GM18858 (cell line): ENCODE data around the gene SPI1.
A peak's percentile ranks its signal among the peaks of the same experiment; 100 is the strongest.

ENCODE experiments used
- ATAC-seq: cut with Tn5 transposase; IDR thresholded peaks from one replicate; pipeline ENCODE4 v1.9.1; 2021; ENCODE audit not compliant: unreplicated experiment

Gene SPI1

DNA sequence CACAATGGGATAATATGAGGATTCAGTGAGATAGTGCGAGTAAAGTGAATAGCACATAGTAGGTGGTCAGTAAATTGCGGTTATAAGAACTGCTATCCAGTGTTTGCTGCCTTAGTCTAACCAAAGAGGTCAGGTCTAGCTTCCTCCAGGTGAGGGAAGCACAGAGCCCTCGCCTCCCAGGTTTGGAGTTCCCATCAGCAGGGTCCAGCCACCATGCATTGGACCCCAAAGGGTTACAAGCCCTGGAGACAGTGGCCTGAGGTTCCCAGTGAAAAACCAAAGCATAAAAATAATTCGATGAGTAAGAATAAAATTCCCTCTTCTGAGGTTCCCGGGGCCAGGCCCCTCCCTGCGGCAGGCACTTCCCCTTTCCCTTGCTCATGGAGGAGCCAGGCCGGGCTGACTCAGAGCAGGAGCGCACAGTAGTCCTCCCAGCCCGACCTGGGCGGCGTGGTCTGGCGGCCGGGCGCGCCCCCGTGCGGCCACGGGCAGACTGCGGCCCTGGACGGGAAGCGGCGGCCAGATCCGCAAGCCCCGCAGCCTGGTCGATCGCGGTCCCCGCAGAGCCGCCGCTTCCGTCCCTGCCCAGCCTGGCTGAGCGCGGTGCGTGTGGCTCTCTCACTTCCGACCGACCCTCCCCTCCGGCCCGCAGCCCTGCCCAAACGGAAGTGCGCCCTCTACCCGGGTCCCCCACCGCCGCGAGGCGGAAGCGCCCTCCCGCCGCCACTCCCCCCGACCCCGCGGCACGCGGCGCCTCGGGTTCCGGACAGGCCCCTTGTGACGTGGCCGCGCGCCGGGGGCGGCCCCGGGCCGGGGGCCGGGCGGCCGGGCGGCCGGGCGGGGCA lies 29.6 kb upstream of the SPI1 start, which contains the start of gene SLC39A13:
Gene SLC39A13, plus strand, starts transcription at position 845 of the 845 bp plus-strand sequence. CDS start 1,505 bp downstream, outside the sequence.
- peak; percentile 81 for ATAC-seq

GRCh38 chr11:47406896-47407745 lies 28.8 kb upstream of the SPI1 start:
- no peak for ATAC-seq

DNA sequence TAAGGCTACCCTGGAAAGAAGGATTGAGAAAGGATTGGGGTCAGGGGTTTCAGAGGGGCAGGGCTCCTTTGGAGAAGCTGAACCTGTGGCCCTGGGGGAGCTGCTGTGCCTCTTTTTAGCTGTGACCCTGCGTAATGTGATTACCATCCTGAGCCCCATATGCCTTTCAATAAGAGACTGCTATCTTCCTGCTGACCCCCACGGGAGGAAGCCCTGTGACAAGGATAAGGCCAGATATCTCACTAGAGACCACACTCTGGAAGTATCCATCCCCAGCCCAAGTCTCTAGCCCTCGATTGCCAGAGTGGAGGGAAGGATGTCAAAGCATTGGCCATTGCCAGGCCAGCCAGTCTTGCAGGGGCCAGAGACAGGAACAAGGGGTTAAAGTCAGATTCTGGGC lies 25.2 kb upstream of the SPI1 start:
- no peak for ATAC-seq

GRCh38 chr11:47403135-47403534 lies 24.8 kb upstream of the SPI1 start:
- ATAC-seq = no peak

GRCh38 chr11:47400768-47401279 lies 22.5 kb upstream of the SPI1 start:
- peak; percentile 69 for ATAC-seq

DNA sequence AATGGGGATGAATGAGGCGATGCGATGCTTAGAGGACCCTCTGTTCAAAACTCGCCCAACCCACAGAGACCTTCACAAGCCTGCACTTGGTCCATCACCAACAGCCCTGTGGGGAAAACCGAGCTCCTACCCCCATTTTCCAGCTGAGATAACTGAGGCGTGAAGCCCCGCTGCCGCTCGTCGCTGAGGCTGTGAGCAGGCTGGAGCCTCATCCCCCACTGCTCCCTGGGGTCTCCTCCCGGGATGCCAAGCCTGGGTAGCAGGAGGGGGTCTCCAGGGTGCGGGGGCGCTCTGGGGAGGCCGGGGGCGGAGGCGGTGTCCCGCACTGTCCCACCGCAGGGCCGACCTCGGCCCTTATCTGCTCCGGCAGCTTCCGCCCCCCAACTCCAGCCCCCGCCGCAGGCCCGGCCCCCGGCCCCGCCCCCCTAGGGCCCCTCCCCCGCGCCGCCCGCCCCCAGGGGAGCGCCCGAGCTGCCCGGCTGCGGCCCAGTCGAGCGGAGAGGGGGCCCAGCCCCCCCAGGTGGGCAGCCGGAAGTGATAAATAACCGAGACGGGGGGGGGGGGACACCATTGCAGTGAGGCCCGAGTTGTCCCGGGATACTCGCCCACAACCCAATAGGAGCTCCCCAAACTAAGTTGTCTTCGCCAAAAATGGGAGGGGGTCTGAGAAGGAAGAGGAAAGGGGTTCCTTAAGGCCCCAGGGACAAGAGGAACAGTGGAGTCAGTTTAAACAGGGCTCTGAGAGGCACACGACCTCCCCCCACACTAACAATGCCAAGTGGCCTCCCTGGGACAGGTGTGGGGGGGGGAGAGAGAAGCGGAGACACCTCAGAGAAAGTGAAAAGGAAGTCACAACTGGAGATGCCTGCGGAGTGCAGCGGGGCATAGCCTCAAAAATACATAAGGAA lies 21.8 kb upstream of the SPI1 start:
- ATAC-seq = peak; percentile 18

DNA sequence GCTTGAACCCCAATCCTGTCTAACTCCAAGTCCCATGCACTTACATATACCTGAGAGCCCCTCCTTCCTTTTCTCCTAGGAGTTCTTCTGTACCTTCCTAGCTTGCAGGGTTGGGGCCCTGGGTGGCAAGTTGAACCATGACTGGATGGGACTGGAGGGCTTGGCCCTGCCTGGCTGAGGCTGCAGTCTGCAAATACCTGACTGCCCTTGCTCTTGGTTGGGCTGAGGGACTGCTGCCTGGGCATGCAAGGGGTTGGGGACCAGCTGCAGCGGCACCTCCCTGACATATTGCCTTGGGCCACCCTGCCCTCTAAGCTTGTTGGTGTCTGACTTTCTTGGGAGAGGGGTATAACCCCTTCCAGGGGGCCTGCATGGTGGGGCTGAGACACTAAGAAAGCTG lies 20.2 kb upstream of the SPI1 start:
- no peak for ATAC-seq

- no peak for ATAC-seq
Observed at GRCh38 chr11:47398011-47398410, 19.7 kb upstream of the SPI1 start.

- no peak for ATAC-seq
Observed at GRCh38 chr11:47396049-47396320, 17.6 kb upstream of the SPI1 start.

- no peak for ATAC-seq
Observed at GRCh38 chr11:47395223-47396048, 17.1 kb upstream of the SPI1 start.

DNA sequence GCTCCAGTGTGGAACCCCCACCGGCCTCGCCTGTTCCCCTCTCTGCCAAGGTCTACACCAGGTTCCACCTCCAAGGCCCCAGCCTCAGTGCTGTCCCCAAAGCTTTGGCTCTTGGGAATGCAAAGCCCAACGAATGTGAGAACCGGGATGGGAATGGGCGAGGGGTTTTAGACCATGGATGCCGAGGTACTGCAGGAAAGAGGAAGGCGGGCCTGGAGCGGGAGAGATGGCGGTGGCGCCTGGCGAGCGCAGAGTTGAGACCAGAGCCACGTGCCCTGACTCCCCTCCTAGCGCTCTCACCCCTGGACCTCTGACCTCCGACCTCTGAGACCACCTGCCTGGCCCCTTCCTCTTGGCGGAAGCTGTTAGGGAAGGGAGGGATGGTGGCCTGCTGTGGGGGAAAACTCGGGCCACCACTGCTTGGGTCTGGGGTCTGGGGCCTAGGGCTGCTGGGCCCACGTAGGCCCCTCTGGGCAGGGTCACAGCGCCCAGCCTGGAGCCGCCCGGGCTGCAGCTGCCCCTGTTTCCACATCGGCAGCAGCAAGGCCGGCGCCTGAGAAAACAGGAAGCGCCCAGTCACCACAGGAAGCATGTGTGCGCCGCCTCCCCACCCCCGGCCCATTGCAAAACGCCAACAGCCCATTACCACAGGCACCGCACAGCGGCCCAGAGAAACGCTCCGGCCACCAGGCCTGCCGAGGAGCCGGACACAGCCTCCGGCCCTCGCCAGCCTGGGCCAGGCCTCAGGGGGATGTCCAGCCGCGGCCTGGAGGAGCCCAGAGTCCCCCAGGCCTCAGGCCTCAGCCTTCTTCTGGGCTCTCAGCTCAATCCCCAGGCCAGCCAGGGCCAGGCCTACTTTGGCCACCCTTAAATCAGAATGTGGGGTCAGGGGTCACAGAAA lies 16.2 kb upstream of the SPI1 start:
- ATAC-seq = no peak

DNA sequence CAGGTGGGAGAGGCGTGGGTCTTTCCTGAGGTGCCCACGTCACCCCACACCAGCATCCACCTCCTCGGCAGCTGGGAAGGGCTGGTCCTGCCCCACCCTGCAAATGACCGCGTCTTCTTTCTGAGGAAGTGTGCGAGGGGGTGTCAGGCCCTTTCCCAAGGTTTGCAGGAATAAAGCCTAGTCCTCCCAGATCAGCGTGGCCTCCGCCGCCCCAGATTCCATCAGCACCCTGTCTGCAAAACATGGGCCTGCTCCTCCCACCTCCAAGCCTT lies 15.6 kb upstream of the SPI1 start:
- no peak for ATAC-seq

DNA sequence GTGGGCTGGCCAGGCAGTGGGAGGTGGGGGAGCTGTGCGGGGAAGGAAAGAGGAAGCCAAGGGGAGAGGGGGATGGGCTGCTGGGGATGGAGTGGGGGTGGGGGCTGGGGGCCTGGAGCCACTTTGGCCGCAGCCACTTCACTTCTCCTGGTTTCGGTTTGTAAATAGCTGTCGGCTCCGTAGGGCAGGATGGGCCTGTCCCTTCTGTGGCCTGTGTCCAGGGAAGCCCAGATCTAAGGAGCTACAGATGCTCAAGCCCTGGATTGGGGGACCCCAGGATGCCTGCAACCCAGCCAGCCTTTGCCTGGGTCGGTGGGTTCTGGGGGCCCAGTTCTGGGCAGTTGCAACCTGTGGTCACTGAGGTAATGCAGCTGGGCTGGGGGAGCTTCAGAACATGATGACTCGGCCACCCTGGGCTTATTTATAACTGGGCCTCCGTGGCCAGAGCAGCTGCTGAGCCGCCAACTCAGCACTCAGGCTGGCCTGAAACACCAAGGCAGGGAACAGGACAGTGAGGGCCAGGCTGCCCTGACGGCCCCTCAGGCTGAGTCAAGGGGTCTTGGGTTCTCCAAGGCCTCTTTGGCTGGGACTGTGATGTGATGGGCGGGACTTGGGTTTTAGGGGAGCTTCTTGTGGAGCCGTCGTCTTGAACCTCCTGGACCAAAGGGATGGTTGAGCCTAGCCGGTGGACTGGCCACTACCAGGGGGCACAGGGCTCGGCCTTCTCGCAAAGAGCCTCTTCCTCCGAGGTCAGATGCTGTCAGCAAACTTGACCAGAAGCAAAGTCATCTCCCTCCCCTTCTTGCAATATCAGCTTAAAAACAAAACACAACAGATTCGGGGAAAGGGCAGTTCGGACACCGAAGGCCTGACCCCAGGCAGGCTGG lies 15.1 kb upstream of the SPI1 start:
- ATAC-seq = no peak

DNA sequence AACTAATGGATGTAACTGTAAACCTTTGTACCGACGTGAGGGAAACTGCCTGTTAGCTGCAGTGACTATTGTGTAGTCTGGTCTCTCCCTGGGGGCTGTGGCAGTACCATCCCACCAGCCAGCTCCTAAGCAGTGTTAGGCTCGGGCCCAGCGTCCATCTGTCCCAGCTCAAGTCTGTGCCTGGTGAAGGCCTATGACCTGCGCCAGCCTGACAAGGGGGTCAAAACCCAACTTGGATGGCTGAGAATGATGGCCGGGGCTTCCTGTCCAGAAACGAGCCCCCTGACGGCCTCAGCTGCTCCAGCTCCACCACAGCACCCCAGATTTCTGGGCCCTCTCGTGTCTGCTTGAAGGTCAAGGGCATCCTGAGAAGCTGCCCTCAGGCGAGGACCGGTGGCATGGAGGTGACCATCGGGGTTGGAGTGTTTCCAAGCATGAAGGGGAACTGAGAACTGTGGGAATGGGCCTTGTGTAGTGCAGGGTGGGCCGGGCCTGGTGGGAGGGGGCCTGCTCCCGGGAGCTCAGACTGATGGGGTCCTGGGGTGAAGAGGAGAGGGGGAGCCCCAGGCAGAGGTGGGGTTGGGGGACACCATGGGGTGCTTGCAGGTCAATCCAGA lies 14.3 kb upstream of the SPI1 start:
- ATAC-seq = no peak

GRCh38 chr11:47391711-47392432 lies 13.5 kb upstream of the SPI1 start:
- no peak for ATAC-seq

DNA sequence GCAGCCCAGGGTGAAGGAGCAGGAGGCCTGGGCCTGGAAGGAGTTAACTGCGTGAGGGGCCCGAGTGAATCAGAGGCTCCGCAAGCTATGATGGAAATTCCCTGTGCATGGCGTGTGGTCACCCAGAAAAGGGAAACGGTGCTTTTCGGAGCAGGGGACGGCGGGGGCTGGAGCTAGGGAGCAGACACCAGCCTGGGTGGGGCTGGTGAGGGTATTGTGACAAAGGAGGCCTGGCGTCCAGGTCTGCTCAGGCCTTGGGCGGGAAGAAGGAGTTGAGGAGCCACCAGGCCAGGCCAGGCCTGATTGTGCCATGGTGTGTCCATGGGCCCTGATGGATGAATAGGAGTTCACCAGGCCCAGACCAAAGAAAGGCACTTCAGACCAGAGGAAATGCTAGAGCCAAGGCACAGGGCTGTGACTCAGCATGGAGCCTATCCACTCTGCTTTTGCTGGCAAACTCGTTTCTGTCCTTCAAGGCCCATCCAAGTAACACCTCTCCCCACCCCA lies 12.8 kb upstream of the SPI1 start:
- no peak for ATAC-seq

DNA sequence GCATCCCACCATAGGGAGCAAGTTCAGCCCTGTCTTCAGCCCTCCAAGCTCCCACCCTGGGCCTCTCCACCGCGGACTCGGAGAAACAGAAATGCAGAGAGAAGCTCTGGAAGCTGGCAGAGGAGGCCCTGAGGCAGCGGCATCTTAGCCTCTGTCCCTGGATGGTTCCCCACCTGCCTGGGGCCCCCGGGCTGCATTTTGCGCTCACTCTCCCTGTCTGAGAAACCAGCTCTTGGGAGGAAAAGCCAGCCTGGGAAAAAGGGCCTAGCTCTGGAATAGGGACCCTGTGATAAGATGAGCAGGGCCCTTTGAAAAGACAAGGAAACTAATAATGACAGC lies 12.0 kb upstream of the SPI1 start:
- no peak for ATAC-seq
